ENCODE data around the gene DDX60. TPM values are rescaled to one million over a fixed set of nuclear protein-coding genes. Genes with fewer than 3 reads are reported as not detected.
"Not testable (repeated sequence)": the region's sequence is repeated elsewhere in the genome, so short reads cannot be mapped to it uniquely, and the experiment has no call there.

DDX60 gene
- total RNA-seq: 18.1 and 23.3 TPM in 2 replicates

GRCh38 chr4:168318266-168318895 lies at the start of gene DDX60:
Gene DDX60, minus strand, starts transcription at chr4:168318752. Its CDS starts 7,493 bp downstream, at chr4:168311259.
- DNase-seq (ENCODE audit: low read depth, low spot score): peak; percentile 29

DNA sequence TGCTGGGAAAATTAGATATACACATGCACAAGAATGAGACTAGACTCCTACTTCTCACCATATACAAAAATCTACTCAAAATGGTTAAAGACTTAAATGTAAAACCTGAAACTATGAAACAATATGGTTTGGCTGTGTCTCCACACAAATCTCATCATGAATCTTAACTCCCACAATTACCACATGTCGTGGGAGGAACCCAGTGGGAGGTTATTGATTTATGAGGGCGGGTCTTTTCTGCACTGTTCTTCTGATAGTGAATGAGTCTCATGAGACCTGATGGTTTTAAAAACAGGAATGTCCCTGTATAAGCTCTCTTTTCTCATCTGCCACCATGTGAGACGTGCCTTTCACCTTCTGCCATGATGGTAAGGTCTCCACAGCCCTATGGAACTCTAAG lies 48.5 kb upstream of the DDX60 start:
- DNase-seq (ENCODE audit: low read depth, low spot score): no peak

GRCh38 chr4:168362025-168362401 lies 43.5 kb upstream of the DDX60 start:
- no peak for DNase-seq (ENCODE audit: low read depth, low spot score)

DNA sequence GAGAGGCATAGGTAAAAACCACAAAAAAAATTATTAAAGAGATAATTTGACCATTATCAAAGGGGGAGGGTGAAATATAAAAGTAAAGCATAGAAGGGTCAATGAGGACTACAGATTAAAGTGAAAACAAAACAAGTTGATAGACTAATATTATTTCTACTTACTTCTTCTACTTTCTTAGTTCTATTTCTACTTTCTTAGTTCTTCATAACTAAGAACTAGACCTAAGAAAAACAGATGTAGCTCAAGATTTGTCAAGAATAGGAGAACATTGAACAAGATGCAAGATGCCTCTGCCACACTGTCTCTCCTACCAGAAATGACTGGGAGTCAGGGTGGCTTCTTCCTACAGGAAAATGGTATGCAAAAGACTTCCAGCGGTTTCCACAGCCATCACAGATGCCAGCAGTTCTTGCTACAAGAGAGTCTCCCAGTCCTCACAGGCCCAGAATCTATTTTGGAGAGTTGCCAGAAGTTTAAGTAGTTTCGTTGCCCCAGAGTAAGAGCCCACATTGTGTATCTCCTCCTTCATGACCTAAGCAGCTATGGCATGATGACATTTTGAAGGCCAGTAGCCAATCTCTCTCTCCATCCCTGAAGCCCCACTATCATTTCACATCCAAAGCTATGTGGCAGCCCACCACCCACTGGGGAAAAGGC lies 42.9 kb upstream of the DDX60 start:
- no peak for DNase-seq (ENCODE audit: low read depth, low spot score)

DNA sequence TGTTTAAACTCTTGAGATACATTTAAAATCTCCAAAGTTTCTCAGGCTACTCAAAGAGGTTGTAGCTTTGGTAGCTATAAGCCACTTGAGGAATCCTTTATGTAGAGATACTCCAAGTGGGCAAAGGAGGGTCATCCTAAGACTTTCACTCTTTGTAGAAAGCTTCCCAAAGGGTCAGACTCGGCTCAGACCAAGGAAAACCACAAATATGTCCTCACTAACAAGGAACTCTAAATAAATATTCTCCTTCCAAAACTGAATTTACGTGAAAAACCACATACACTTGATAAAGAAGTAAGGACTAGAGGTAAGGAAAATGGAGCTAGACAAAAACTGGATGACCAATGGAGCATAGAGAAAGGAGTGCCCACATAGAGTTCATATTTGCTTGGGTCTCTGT lies 41.7 kb upstream of the DDX60 start:
- DNase-seq (ENCODE audit: low read depth, low spot score): no peak

DNA sequence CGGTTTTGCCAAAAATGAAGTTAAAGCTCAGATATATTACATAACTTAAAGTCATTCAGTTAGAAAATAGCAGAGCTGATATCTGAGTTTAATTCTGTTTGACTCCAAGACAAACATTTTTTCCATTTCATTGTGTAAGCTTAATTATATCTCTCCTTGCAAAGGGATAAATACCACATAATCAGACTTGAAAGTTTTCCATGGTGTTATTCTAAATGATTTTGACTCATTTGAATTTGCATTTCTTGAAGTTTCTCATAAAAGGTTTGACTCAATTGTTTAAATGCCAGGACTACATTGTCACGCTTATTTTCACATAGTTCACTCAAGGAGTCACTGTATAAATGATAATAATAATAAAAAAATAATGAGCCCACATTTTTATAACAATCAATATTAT lies 39.4 kb upstream of the DDX60 start:
- no peak for DNase-seq (ENCODE audit: low read depth, low spot score)

- DNase-seq (ENCODE audit: low read depth, low spot score): no peak
These were observed 35.2 kb upstream of the DDX60 start for GRCh38 chr4:168353746-168354145.

- no peak for DNase-seq (ENCODE audit: low read depth, low spot score)
These were observed 19.0 kb upstream of the DDX60 start for GRCh38 chr4:168337550-168337940.

DNA sequence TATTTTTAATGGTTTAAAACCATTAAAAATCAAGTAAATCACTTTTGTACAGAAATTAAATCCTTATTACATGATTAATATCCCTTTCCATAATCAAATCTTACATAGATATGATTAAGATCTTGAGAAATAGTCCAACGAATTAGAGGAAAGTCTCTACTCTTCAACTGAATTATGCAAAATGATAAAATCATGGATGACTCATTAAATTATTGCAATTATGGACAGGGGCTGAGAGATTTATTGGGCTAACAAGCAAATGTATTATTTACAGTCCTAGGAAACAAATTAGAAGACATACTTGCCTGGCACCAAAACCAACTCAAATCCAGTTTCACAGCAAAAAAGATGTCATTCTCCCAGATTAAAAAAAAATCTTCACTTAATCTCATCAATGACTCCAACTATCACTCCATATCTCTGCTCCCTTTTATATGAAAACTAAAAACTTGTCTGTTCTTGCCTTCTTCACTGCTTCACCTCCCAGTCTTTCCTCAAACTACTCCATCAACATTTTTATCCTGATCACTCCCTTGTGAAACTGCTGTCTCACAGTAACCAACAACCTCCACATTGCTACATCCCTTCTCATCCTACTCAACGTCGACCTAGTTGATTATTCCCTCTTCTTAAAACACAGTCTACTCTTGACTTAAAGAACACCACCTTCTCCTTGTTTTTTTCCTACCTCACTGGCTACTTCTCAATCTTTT lies 18.4 kb upstream of the DDX60 start:
- DNase-seq (ENCODE audit: low read depth, low spot score): no peak

- DNase-seq (ENCODE audit: low read depth, low spot score): no peak
These were observed 17.1 kb upstream of the DDX60 start for GRCh38 chr4:168335621-168336020.

- DNase-seq (ENCODE audit: low read depth, low spot score): no peak
These were observed 15.5 kb upstream of the DDX60 start for GRCh38 chr4:168334053-168334452.

DNA sequence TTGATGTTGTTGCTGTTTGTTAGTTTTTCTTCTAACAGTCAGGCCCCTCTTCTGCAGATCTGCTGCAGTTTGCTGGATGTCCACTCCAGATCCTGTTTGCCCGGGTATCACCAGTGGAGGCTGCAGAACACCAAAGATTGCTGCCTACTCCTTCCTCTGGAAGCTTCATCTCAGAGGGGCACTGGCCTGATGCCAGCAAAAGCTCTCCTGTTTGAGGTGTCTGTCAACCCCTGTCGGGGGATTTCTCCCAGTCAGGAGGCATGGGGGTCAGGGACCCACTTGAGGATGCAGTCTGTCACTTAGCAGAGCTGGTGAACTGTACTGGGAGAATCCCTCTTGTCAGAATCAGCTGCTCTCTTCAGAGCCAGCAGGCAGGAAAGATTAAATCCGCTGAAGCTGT lies 12.0 kb upstream of the DDX60 start:
- not testable (repeated sequence) for DNase-seq (ENCODE audit: low read depth, low spot score)

GRCh38 chr4:168325591-168325990 lies 7.0 kb upstream of the DDX60 start:
- DNase-seq (ENCODE audit: low read depth, low spot score): no peak

DNA sequence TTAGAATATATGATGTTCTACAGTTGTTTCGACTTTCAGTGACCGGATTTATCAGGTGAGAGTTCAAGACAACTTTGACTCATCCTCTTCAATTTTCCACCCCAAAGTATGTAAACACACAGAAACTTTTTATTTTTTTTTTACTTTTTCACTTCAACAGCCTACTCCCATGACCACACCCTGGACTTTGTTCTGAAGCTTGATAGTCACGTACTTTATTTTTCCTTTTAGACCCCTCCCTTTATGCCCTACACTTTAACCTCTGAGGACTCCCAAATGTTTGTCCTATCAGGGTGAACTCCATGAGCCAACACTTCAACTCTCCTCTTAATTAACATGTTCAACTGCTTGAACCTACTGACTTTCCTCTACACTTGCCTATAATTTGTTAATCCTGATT lies 2.5 kb upstream of the DDX60 start:
- DNase-seq (ENCODE audit: low read depth, low spot score): no peak

DNA sequence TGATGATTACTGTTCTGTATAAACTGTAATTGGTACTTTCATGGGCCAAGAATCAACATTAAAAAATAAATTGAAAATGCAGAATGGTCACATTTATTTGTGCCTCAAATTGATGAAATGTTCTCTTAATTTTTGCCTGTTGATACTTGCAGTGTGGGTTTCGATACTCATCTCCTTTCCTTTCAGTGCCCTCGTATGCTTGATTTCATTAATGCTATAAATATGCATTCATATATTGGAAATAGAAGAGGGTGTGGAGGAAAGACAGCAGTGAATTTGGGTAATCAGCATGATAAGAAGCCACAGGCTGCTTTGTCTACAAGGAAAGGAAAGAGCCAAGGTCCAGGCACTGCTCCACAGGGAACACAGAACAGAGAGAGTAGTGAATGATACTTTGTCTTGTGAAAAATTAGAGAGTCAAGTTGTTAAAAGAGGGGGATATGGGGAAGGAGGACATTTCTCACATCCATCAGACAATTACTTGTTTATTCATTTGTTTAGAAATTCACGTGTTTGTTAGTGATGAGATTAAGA lies 1.0 kb upstream of the DDX60 start:
- DNase-seq (ENCODE audit: low read depth, low spot score): no peak

- DNase-seq (ENCODE audit: low read depth, low spot score): no peak
These were observed 931 bp downstream of the DDX60 start for GRCh38 chr4:168317621-168318020.

GRCh38 chr4:168309781-168310180 lies 8.8 kb downstream of the DDX60 start:
- DNase-seq (ENCODE audit: low read depth, low spot score): no peak

DNA sequence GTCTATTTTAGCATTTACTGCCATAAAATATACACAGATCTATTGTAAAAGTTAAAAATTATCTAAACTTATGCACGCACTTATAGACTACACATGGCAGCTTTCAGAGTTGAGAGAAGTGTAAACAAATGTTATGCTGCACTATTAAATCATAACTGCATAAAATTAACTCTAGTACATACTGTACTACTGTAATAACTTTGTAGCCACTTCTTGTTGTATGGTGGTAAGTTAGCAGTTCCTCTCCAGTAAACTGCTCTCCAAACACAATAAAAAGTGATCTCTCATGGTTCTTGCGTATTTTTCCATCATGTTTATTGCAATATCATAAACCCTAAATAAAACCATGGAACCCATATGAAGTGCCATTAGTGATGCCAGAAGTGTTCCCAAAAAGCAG lies 9.6 kb downstream of the DDX60 start:
- DNase-seq (ENCODE audit: low read depth, low spot score): no peak

- DNase-seq (ENCODE audit: low read depth, low spot score): no peak
These were observed 12.1 kb downstream of the DDX60 start for GRCh38 chr4:168306476-168306875.

GRCh38 chr4:168304744-168305459 lies 13.7 kb downstream of the DDX60 start:
- no peak for DNase-seq (ENCODE audit: low read depth, low spot score)

GRCh38 chr4:168303430-168303829 lies 15.1 kb downstream of the DDX60 start:
- not testable (repeated sequence) for DNase-seq (ENCODE audit: low read depth, low spot score)

All from pulmonary artery endothelial cell (primary cell).